ENCODE data around the gene RPGRIP1.
"Not testable (repeated sequence)": the region's sequence is repeated elsewhere in the genome, so short reads cannot be mapped to it uniquely, and the experiment has no call there.

The RPGRIP1 gene

GRCh38 chr14:21258889-21259787, 20.7 kb upstream of the RPGRIP1 start:
- DNase-seq: no peak

DNA sequence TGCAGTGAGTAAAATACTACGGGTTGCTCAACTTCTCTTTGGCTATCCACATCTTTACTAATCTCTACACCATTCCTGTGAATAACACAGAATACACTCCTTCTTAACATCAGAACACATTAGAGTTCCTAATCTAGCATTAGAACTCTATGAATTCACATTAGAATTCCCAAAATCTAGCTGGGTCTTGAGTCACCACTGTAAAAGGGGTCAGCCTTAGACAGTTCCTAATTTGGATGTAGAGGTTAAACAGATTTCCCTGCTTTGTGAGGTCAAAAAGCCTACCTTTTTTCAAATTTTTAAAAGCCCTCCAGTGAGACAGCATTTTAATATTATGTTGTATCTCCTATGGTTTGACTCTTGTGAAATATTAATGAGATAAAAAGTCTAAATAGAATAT, 18.1 kb upstream of the RPGRIP1 start:
- DNase-seq: no peak

GRCh38 chr14:21262410-21262809, 17.5 kb upstream of the RPGRIP1 start:
- no peak for DNase-seq

GRCh38 chr14:21263284-21264024, 16.4 kb upstream of the RPGRIP1 start:
- no peak for DNase-seq

- DNase-seq: no peak
Observed at GRCh38 chr14:21264025-21264801, 15.7 kb upstream of the RPGRIP1 start.

GRCh38 chr14:21267431-21267845, 12.4 kb upstream of the RPGRIP1 start:
- DNase-seq: no peak

DNA sequence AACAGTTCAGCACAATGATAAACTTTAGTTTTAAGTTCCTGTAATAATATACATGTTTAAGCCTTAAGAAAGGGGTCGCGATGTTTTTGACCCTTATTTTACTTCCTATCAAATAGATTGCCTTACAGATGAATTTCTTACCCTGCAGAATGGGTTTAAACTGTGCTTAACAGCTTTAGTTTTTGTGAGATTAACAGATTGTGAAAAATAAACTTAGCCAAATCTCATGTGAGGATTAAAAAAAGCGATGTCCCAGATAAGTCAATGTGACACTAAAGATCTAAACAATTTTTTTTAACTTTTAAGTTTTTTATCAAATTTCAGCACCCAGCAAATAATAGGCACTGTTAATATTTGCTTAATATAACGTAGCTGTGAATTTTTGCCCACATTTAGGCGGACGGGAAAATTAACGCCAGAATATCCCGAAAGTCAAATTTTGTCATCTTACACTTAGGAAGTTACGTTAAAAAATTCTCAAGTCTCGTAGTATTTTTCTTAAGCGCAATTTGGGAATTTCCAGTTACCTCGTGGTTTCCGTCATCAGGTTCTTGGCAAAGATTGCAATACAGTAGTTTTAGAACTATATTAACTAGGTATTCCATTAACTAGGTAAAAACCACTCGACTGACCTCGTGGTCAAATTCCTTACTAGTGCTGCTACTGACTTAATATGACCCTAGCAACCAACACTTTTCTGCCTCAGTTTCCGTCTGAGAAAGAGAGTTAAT, 11.8 kb upstream of the RPGRIP1 start:
- DNase-seq: no peak

DNA sequence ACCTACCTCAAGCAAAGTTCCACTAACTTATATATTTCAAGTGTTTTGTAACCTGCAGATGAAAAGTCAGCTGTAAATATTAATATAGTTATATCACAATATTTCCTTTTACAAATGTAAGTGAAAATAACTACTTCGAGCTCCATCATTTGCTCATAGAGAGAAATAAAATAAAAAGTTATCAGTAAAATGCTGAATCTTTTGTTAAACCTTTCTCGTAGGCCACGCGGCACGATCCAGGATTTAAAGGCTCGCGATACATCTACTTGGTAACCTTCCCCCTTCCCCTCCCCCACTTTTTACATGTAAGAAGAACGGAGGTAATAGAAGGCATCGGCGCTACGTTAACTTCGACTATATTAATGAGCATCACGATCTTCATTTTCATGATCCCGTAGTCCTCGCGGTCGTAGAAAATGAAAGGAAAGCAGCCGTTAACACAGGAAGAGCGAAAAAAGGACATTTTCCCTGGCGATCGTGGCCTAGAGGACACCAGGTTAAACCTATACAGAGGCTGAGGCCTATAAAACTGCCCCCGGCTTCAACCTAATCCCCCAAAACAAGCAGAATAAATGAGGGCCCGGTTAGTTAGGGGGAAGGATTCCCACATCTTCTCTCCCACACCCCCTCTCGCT, 11.1 kb upstream of the RPGRIP1 start:
- DNase-seq: peak; percentile 34

DNA sequence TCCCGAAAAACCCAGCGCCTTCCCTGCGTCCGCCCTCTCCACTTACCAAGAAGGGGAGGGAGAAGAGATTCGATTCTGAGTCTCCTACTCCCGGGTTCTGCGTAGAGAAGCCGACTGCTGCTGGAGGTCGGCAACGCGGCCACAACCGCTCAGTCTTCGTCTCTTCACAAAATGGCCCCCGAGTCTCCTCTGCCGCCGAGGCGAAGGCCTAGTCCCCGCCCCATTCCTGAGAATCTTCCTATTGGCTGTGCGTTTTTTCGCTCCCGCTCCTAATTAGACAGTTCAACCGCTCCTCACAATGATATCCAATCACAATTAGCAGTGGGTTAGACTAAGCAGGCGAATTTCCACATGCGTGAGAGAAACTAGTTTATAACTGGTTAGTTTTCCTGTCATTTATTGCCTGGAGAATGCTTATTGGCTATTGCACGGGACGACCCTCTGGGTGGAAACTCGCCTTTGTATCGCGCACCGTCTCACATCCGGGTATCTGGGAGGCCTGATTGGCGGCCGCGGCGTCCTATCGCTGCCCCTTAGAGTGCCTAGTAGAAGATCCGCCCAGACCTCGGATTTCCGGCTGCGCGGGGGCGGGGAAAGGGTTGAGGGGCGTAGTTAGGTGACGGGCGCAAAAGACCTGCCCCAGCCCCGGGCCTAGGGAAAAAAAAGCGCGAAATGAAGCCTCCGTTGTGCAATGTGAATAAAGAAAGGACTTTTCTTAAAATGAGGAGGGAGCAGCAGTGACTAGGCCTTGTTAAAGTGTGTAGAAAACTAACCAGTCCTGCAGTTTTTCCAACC, 10.4 kb upstream of the RPGRIP1 start, which contains the start of gene HNRNPC:
TSS of gene HNRNPC (minus strand) at position 191 of the 795 bp plus-strand sequence. CDS start 35,249 bp downstream, outside the sequence.
- DNase-seq: peak; percentile 100

- DNase-seq: not testable (repeated sequence)
Observed at GRCh38 chr14:21272661-21273060, 7.2 kb upstream of the RPGRIP1 start.

- DNase-seq: no peak
Observed at GRCh38 chr14:21275261-21275858, 4.5 kb upstream of the RPGRIP1 start.

DNA sequence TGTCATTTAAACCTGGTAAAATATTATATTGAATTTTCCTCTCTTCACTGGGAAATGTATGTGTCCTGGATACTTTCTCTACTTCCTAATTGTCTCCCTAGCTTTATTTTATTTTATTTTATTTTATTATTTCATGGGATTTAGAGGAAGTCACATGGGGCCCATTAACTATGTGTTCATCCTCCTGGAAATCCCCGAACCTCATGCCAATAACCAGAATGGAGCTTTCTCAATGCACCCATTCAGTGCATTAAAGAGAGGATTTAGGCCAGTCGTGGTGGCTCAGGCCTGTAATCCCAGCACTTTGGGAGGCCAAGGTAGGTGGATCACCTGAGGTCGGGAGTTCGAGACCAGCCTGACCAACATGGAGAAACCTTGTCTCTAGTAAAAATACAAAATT, 1.3 kb upstream of the RPGRIP1 start:
- no peak for DNase-seq

DNA sequence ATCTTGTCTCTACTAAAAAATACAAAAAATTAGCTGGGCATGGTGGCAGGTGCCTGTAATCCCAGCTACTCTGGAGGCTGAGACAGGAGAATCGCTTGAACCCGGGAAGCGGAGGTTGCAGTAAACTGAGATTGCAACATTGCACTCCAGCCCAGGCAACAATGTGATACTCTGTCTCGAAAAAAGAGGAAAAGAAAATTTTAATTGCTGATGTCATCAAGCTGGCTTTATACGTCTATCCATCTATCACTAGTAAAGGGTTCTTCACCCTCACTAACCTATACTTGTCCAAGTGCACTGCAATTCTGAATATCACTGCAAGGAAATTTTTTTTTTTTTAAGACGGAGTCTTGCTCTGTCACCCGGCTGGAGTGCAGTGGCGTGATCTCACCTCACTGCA, 2.0 kb downstream of the RPGRIP1 start:
- not testable (repeated sequence) for DNase-seq

DNA sequence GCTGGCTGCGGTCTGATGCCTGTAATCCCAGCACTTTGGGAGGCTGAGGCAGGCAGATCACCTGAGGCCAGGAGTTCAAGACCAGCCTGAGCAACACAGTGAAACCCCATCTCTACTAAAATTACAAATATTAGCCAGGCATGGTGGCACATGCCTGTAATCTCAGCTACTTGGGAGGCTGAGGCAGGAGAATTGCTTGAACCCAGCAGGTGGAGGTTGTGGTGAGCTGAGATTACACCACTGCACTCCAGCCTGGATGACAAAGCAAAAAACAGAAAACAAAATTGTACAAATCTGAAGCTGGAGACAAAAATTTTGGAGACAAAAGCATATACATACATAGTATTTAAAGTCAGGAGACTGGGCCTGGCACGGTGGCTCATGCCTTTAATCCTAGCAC, 6.6 kb downstream of the RPGRIP1 start:
- DNase-seq: not testable (repeated sequence)

- DNase-seq: no peak
Observed at GRCh38 chr14:21287168-21287567, 7.3 kb downstream of the RPGRIP1 start.

DNA sequence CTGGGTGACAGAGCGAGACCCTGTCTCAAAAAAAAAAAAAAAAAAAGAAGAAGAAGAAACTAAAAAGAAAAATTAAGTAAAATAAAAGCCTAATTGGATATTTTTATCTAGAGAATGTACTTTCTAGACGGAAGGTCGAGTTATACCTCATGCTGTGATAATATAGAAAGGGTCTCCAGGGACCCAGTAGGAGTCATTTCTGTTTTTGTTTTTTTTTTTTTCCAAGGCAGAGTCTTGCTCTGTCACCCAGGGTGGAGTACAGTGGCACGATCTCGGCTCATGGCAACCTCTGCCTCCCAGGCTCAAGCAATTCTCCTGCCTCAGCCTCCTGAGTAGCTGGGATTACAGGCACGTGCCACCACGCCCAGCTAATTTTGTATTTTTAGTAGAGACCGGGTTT, 14.1 kb downstream of the RPGRIP1 start:
- DNase-seq: not testable (repeated sequence)

DNA sequence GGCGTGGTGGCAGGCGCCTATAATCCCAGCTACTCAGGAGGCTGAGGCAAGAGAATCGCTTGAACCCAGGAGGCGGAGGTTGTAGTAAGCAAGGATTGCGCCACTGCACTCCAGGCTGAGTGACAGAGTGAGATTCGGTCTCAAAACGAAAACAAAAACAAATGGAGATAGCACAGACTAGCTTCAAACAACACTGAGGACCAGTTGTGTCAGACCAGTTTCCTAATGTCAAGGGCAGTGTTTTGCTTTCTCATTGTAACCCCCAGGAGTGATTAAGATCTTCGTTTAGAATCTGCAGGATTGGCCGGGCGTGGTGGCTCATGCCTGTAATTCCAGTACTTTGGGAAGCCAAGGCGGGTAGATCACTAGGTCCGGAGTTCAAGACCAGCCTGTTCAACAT, 18.5 kb downstream of the RPGRIP1 start:
- DNase-seq: no peak

DNA sequence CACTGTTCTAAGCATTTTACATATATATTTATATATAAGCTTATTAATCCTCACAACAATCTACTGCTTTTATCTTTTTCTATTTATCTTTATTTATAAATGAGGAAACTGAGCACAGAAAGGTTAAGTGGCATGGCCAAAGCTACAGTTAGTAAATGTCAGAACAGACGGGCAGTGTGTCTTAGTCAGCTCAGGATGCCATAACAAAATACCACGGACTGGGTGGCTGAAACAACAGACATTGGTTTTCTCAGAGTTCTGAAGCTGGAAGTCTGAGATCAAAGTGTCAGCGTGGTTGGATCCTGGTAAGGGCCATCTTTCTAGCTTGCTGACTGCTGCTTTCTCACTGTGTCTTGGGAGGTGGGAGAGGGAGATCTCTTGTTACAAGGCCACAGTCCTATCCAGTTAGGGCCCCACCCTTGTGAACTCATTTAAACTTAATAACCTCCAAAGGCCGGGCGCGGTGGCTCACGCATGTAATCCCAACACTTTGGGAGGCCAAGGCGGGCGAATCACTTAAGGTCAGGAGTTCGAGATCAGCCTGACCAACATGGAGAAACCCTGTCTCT, 19.8 kb downstream of the RPGRIP1 start:
- no peak for DNase-seq

GRCh38 chr14:21300892-21301291, 21.0 kb downstream of the RPGRIP1 start:
- peak; percentile 29 for DNase-seq

All from activated naive CD4-positive, alpha-beta T cell treated with Interleukin-2 at 50 U/mL for 16 hours (primary cell).